ENCODE data around the gene SLC22A14.

SLC22A14 gene

DNA sequence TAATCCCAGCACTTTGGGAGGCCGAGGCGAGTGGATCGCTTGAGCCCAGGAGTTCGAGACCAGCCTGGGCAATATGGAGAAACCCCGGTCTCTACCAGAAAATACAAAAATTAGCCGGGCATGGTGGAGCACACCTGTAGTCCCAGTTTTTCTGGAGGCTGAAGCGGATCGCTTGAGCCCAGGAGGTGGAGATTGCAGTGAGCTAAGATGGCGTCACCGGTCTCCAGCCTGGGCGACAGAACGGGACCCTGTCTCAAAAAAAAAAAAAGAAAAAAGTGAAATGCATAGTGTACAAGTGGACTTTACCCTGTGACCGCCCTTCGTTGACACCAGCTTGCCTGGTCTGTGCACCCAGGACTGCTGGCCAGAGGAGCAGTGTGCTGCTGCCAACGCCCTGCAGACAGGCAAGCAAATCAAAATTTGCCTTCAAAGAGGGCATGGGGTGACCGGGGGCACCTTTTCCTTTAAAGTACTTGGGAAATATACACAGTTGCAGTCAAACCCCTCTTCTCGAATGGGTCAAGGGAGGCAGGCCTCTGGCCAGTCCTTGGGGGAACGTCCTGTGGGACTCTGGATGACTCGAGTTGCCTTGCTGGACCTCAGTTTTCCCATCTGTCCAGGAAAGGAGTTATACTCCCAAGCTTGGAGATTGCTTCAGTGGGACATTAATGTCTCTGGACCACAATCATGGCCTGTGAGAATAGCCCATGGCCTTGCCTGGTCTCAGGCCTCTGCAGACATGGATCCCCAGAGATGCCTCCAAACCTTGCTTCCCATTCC lies 65.5 kb downstream of the SLC22A14 start:
- no peak for DNase-seq

DNA sequence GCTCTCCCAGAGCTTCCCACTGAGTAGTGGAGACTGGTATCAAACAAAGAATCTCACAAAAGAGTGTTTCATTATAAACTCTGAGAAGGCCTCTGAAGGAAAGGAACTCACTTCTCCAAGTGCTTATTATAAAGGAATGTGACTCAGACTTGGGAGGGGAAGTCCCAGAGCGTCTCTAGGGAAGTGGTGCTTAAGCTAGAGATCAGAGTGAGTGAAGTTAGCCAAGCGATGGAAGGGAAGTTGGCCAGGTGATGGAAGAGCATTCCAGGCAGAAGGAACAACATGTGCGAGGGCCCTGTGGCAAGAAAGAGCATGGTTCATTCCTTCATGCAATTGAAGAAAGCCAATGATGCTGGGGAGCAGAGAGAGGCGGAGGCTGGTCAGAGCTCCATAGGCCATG lies 66.8 kb downstream of the SLC22A14 start:
- no peak for DNase-seq

DNA sequence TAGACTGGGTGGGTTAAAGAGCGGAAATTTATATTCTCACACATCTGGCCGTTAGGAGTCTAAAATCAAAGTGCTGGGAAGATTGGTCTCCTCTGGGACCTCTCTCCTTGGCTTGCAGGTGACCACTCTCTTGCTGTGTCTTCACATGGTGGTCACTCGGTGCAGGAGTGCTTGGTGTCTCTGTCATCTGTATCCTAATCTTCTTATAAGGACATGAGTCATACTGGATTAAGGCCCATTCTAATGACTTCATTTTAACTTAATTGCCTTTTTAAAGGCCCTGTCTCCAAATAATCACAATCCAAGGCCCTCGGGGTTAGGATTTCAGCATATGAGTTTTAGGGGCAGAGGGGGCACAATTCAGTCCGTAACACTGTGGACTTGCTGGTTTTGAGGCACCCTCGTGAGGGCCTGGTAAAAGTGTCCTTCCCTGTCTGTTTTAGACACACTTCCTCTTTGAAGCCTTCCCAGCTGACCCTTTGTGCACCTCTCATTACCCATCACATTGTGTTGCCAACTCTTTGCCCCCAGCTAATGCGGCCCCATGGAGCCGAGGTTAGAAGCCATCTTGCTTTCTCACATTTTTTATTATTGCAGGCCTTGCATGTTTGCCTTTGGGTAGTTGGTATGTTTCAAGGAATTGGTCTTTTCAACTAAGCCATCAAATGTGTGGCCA lies 67.7 kb downstream of the SLC22A14 start:
- no peak for DNase-seq

DNA sequence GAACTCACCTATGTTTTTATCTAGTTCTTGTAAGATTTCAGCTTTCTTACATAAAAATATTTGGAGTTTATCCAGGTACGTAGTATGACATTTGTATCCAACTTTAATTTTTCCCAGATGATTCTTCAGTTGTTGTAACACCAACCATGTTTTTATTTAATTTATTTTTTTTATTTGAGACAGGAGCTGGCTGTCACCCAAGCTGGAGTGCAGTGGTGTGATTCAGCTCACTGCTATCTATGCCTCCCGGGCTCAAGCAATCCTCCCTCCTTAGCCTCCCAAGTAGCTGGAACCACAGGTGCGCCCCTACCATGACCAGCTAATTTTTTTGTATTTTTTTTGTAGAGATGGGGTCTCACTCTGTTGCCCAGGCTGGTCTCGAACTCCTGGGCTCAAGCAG lies 71.1 kb downstream of the SLC22A14 start:
- no peak for DNase-seq

DNA sequence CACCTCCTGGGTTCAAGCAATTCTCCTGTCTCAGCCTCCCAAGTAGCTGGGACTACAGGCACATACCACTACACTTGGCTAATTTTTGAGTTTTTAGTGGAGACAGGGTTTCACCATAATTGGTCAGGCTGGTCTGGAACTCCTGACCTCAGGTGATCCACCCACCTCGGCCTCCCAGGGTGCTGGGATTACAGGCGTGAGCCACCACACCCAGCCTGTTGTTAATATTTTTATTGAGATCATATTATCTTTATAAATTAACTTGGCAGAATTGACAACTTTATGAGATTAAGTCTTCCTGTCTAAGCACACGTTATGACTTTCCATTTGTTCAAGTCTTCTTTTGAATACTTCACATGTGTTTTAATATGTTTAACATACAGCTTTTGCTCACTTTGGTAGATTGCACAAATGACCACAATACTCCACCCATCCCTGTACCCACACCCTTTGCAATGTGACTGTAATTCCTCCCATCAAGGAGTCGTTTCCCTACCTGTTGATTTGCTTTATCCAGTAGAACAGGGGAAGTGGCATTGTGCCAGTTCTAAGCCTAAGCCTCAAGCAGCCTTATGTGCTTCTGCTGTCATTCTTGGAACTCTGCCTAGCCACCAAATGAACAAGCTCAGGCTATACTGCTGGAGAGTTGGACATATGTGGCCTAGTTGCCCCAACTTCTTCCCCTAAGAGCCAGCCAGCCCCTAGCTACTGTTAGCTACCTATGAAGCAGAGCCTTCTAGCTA lies 72.7 kb downstream of the SLC22A14 start:
- no peak for DNase-seq

DNA sequence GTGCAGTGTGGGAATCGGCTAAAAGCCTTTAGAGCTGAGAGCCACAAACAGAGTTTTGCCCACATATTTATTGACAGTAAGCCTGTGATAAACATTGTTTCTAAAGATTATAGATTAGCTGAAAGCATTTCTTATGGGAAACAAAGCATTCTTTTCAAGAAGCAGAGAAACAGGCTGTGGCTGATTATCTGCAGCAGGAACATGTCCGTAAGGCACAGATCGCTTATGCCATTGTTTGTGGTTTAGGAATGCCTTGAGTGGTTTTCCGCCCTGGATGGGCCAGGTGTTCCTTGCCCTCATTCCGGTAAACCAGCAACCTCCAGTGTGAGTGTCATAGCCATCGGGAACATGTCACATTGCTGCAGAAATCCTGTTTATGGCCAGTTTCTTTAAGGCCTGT lies 76.9 kb downstream of the SLC22A14 start:
- no peak for DNase-seq

DNA sequence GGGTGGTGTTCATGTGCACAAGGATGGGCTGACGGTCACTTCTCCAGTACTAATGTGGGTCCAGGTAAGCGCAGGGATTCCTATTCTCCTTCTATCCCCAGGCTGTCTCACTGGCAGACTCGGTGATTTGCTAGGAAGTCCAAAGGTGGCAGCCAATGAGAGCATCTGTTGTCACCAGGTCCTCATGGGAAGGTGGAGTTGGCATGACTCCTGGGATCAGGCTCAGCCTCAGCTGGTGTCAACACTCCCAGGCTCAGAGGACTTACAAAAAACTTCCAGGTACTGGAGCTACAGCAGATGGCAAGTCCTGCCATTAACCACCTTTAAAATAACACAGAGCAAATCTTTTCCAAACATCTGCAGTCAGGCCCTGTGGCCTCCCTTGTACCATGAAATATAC lies 78.3 kb downstream of the SLC22A14 start:
- no peak for DNase-seq

DNA sequence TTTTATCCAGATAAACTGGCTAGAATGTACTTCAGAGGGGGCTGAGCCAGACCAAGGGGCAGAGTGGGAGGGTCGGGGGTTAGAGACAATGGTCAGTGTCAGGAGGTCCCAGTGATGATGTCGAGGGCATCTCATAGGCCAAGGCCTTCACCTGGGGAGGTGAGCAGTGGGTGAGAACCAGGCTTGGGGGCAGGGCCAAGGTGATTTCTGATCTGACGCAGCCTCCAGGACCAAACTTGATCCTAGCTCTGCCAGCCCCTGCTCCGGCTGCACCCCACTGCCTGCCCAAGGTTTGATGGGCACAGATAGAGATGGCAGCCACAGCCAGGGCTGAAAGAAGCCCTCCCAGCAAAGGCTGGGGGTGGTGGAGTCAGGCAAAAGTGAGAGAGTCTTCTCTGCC lies 79.4 kb downstream of the SLC22A14 start:
- no peak for DNase-seq

DNA sequence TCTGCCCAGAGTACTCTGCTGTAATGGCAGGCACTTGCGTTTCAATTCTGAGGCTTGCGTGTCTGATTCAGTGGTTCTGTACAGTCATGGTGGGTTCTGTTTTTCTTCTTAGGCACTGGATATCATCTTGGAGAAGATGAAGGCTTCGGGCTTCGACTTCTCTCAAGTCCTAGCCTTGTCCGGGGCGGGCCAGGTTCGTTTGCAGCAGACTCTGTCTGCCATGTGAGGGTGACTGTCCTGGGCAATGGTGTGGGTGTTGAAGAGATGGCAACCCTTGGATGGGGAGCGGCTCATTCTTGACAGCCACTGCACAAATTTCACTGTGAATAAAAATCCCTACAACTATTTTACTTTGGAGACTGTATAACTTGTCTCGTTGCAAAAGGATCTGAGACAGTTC lies 80.7 kb downstream of the SLC22A14 start:
- no peak for DNase-seq

DNA sequence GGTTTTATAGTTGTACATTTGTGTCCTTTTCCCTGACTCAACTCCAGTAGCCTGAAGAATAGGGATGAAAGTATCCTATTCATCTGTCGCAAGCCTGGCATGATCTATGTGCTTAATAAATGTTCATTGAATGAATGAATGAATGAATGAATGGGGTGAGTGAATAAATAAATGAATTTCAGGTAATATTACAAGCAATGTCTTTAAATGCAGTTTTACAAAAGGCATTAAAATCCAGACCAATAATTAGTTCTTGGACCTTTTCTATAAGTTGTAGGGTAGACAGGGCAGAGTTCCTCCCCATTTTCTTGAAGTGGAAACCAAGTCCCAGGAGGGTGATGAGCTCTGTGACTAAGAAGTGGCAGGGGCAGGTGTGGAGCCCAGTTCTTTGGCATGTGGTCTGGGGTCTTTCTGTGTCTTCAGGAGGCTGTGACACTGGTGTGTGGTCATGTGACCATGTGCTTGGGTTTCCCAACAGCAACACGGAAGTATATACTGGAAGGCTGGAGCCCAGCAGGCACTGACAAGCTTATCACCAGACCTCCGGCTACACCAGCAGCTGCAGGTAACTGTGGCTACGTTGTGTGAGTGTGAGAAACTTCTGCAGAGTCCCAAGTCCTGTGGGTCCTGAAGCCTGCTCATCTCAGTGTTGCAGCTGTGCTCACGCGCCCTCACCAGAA lies 82.8 kb downstream of the SLC22A14 start:
- DNase-seq = no peak

DNA sequence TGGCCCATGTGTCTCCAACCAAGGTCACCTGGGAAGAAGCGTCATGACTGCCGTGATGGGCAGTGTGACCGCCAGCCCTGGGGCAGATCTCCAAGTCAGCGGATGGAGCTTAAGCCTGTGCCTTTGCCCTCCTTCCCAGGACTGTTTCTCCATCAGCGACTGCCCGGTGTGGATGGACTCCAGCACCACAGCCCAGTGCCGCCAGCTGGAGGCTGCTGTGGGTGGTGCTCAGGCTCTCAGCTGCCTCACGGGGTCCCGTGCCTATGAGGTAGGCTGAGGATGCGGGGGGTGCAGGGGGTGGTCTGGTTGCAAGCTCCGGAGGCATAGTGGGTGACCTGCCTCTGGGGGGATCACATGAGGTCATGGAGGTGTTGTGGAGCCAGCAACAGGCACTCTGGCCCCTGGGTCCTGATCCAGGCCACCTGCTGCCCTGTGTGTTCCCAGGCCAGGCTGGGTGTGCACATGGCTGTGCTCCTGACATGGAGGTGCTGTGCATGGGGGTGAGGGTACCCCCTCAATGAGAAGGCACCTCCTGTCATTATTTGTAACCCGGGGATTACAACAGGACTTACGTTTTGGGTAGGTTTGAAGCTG lies 83.5 kb downstream of the SLC22A14 start:
- DNase-seq = no peak

DNA sequence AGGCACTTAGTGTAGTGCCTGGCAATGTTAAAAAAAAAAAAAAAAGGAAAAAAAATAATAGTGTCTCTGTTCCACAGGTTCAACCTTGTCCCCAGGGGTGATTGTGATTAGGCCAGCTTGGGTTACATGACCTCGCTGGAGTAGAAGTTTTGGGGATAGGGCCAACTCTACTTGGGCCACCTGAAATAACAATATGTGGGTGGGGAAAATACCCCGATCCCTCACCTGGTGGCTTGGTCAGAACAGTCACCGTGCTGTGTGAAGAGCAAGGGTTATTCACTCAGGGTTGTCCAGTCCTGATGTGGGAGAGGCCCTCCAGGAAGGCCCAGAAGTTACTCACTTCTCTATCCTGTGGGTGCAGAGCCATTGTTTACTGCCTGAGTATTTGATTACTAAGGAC lies 84.0 kb downstream of the SLC22A14 start:
- no peak for DNase-seq

DNA sequence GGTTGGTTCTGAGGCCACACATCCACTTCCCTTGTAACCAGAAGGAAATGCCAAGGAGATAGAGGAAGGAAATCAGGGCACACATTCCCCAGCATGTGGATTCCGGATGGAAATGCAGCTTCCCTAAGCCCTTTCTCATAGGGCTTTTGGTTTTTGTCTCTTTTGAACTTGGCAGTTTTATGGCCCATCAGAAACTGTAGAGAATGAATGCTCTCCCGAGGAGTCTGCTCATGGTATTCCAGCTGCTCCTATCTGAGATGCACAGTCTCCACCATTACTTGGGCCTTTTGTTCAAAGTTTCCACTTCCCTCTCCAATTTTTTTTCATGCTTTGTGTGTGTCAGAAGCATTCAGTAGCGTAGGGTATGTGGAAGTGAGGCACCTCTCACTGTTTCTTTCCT lies 85.7 kb downstream of the SLC22A14 start:
- DNase-seq = no peak

Data from NCI-H510A treated with DMSO at 0.1 percent for 48 hours (cell line).